Left cardiac atrium (tissue), 4 donors: ENCODE results near the gene MPV17L2. TPM values are rescaled to one million over a fixed set of nuclear protein-coding genes. Genes with fewer than 3 reads are reported as not detected.
"Not testable (repeated sequence)": the region's sequence is repeated elsewhere in the genome, so short reads cannot be mapped to it uniquely, and the experiment has no call there.

ENCODE experiments used
- ATAC-seq, 2 donors: fragments of 200-7000 bp; cut with Tn5 transposase; one replicate each; pipeline ENCODE4 v1.9.1; 2020; ENCODE audit warnings: mild to moderate bottlenecking in 2 of 2, moderate library complexity in 2 of 2
- DNase-seq: peaks from one replicate; pipeline ENCODE4 v3.0.0-alpha.2; 2020
- intact Hi-C, 2 donors: fragments of 100-400 bp; cut with DNase I; formaldehyde crosslinking; loops; one replicate each; pipeline versions ENCODE4 v1.14.1 to v1.15.1; 2022 to 2023
- total RNA-seq, 2 donors: library from RNA; stranded (reverse); fragmentation: NEBNext Ultra II Directional; extraction: Animal tissue kit (Norgen Biotek cat#: 25700); gene quantifications; one replicate each; pipeline ENCODE4 v1.2.1, GENCODE V29; 2021
- donor health status: DM: no; HTN: yes; CAD: no.
- donor health status: DM: no; HTN: yes; CAD: no; lungs with severe emphysema.
- donor health status: DM: yes; HTN: yes; CAD: no.
- donor health status: Dilated cardiomyopathy.

Gene MPV17L2
- total RNA-seq, 2 donors from 2014 or later: 8.7 to 13.4 TPM

DNA sequence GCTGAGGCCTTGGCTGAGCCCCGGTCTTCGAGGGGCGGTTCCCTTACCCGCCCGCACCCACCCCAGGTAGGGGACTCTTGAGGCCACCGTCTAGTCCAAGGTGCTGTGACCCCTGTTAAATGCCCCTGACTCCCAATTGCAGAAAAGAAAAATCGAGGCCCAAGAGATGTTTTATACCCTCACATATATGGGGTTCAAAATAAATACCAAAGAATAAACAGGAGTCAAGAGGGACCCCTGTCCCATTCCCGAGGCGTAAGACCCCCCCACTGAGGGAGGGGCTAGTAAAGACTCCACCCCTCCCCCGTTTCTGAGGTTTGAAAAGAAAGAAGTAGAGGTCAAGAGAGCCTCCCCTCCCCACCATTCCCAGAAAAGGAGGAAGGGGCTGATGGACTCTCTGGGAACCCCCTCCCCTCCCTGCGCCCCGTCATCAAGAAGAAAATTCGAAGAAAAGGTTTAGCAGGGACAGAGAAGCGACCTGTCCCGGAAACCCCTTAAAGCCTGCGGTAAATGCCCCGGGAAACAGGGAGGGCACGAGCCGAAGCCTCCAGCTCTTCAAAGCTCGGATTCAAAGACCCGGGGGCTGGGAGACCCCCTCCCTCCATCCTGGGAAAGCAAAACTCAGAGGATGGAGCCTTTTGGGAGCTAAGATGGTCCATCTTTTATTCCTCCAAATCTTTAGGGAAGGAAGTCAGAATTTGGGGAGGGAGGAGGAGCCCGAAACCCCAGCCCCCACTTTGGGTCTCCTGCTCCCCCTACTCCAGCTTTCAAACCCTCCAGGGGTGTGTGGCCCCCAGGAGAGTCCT lies 11.6 kb downstream of the MPV17L2 start:
- intact Hi-C loops: loop anchor here in 1 of 2 donors (10.0 kb wide), 1 partner anchor 210 kb away; the partner anchor contains the start of gene SSBP4
- DNase-seq (no peak), ATAC-seq (peak; percentile 15 to 38)

- peak; percentile 87 for DNase-seq
- ATAC-seq: peak; percentile 41 to 46
- intact Hi-C loops: loop anchor here in 1 of 2 donors (10.0 kb wide), 1 partner anchor 209 kb away; the partner anchor contains the start of gene SSBP4
These were observed 12.3 kb downstream of the MPV17L2 start for GRCh38 chr19:18205200-18205892.

- intact Hi-C loops: loop anchor here in 1 of 2 donors (2.0 to 10.0 kb wide), 2 partner anchors 121 to 209 kb away; partner anchors contain the start of gene SSBP4
- no peak for DNase-seq
- ATAC-seq: no peak
These were observed 13.0 kb downstream of the MPV17L2 start for GRCh38 chr19:18206018-18206417.

DNA sequence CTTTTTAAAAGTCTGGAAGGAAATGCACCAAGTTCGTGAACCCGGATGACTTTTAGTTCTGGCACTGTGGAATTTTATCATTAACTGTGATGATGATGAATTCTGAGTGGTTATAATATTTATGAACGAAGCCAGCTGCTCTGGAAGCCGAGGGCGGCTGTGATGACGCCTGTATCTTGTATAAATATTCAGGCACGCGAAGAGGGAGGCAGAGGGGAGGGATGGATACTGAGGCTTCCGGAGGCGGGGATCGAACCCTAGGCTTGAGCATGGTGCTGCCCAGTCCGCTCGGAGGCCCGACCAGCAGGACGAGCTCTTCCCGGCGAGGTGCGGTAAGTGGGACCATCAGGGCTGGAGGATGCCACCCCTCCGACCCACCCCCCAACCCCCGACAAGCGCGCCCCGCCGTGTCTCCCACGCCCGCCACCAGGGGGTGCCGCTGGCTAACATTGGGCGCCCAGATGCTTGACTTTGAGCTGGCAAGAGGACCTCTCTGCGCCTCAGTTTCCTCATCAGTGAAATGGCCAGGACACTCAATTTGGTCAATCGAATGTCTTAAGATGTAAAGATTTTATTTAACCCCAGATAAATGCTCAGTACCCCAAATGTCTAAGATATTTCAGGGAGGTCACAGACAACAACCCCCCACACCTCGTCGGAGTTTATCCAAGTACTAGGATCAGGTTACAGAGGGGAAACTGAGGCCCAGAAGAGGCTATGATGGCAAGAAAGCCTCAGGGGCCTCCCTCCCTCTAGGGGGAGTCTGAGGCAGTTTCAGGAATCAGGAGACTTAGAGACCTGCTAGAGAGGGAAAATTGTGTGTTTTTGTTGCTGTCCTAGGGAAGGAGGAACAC lies 15.3 kb downstream of the MPV17L2 start:
- intact Hi-C loops: loop anchor here in 1 of 2 donors (1.0 to 10.0 kb wide), 2 partner anchors 43 to 206 kb away; partner anchors contain the start of gene SSBP4
- DNase-seq (peak; percentile 64), ATAC-seq (no peak)

- intact Hi-C loops: loop anchor here (5.0 to 10.0 kb wide), 2 partner anchors 42 to 205 kb away; partner anchors contain the start of gene SSBP4 (in 1 of the 2)
- not testable (repeated sequence) for DNase-seq, ATAC-seq
These were observed 16.9 kb downstream of the MPV17L2 start for GRCh38 chr19:18209912-18210311.

GRCh38 chr19:18211683-18212082 lies 18.7 kb downstream of the MPV17L2 start:
- DNase-seq (no peak), ATAC-seq (no peak)
- intact Hi-C loops: loop anchor here in 1 of 2 donors (5.0 kb wide), 1 partner anchor 41 kb away; no protein-coding TSS in a partner anchor

GRCh38 chr19:18214779-18215433 lies 21.9 kb downstream of the MPV17L2 start:
- no peak for DNase-seq
- ATAC-seq: peak in 1 of 2 donors; percentile 30
- intact Hi-C loops: loop anchor here in 1 of 2 donors (5.0 kb wide), 1 partner anchor 37 kb away; no protein-coding TSS in a partner anchor

- intact Hi-C loops: no loop called here
- no peak for DNase-seq
- ATAC-seq: no peak
These were observed 23.8 kb downstream of the MPV17L2 start for GRCh38 chr19:18216789-18217188.

GRCh38 chr19:18218159-18218558 lies 25.1 kb downstream of the MPV17L2 start:
- ATAC-seq (no peak), DNase-seq (no peak)
- intact Hi-C loops: no loop called here

- ATAC-seq (no peak), DNase-seq (no peak)
- intact Hi-C loops: no loop called here
These were observed 25.6 kb downstream of the MPV17L2 start for GRCh38 chr19:18218600-18218999.

- intact Hi-C loops: no loop called here
- no peak for DNase-seq
- no peak for ATAC-seq
These were observed 27.1 kb downstream of the MPV17L2 start for GRCh38 chr19:18219911-18220631.

DNA sequence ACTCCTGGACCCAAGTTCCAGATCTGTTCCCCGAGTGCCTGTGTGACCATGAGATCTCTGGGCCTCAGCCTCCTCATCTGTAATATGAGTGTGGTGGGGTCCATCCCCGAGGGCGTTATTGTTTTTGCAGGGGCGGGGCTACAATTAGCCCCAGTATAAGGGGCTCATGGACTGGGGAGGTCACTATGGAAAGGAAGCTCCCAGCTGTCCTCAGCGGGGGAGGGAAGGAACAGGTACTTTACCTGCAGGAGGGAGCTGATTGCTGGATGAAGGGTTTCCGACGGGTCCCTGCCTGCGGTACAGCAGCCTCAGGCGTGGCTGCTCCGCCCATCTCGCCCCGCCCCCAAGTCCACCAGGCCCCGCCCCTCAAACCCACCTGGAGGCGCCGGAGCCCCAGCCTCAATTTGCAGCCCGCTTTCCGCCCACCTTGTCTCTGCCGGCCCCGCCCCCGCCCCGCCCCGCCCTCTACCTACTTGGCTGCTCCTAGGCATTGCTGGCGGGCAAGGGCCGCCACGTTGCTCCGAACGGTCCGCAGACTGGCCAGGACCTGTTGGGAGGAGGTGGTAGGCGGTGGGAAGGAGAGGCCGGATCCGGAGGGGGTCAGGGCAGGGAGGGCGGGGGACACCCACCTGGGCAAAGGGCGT lies 27.7 kb downstream of the MPV17L2 start:
- no peak for ATAC-seq
- DNase-seq: no peak
- intact Hi-C loops: no loop called here

DNA sequence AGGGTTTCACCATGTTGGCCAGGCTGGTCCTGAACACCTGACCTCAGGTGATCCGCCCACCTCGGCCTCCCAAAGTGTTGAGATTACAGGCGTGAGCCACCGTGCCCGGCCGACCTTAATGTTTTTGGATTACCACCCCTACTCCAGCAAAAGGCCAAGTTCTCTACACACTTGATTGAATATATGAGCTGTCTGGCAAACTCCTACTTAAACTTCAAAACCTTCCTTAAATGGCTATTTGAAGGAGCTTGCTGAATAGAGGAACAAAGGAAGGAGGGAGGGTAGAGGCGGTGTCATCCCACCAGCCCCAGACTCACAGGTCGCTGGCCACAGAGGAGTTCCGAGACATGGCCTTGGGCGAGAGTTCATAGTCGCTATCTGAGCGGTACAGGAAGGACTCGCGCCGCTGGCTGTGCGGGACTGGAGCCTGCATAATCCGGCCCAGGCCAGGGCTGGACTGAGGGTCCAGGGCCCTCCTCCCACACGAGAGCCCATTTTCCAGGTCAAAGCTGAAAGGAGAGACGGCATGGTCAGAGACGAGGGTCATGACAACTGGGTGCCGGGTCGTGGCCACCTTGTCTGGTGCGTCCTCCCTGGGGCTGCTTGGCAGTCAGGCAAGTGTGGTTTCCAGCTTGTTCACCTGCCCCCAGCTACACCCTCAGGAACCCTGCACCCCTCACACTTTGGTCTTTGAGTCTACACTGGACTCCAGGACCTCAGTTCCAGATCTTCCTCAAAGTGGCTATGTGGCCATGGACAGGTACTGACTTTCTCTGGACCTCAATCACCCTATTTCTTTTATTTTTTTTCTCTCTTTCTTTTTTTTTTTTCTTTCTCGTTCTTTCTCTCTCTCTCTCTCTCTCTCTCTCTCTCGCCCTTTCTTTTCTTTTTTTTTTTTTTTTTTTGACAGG lies 29.1 kb downstream of the MPV17L2 start:
- no peak for DNase-seq
- ATAC-seq: no peak
- intact Hi-C loops: no loop called here

DNA sequence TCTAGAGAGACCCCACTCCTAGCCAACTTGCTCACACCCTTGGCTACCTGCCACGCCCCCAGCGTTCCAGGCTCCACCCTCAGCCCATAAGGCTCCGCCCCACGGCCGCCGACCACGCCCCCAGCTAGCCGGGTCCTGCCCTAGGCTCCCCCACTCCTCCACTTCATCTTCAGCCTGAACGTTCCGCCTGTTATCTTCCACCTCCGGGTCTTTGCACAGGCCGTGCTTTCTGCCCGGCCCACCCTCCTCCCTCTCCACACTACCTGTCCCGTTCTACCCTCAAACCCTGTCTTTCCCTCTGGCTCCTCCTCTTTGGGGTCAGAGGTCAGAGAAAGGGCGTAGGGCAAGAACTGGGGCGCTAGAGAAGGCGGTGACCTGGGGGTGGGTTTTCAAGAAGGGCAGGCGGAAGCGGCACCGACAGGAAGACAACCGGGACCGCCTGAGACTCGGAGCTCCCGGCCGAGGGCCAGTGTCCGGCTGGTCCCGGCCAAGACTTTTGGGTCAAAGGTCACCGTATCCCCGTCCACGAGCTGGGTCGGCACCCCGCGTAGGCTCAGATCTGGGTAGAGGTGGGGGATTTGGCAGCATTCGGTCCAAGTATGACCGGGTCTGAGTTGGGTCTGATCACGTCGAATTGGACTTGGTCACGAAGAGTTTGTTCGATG lies 31.0 kb downstream of the MPV17L2 start:
- peak in 1 of 2 donors; percentile 47 for ATAC-seq
- peak; percentile 50 for DNase-seq
- intact Hi-C loops: no loop called here

- DNase-seq (peak; percentile 99), ATAC-seq (peak; percentile 99)
- intact Hi-C loops: no loop called here
These were observed 31.7 kb downstream of the MPV17L2 start for GRCh38 chr19:18224525-18225354.
